OCI-LY3 (cell line): ENCODE data around the gene CCNA1.

ENCODE experiments used
- EZH2phosphoT487 ChIP-seq: fragments of 200-600 bp; shearing (Covaris generic); IDR thresholded peaks from 2 replicates; pipeline ENCODE4 v1.6.1; 2018; ENCODE audit warnings: antibody characterized with exemption, mixed run types, low read depth
- TF ChIP-seq, protein P1 (sequence below): fragments of 200-600, 300-600 bp; sonication (generic); IDR thresholded peaks from 2 replicates; pipeline ENCODE4 v1.5.1; 2014; ENCODE audit warnings: antibody characterized with exemption, low read length, low read depth

DNA sequence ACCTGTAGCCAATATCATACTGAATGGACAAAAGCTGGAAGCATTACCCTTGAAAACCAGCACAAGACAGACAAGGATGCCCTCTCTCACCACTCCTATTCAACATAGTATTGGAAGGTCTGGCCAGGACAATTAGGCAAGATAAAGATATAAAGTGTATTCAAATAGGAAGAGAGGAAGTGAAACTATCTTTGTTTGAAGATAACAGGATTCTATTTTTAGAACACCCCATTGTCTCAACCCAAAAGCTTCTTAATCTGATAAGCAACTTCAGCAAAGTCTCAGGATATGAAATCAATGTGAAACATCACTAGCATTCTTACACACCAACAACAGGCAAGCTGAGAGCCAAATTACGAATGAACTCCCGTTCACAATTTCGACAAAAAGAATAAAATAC lies 17.8 kb upstream of the CCNA1 start:
- TF ChIP-seq, protein P1, sequence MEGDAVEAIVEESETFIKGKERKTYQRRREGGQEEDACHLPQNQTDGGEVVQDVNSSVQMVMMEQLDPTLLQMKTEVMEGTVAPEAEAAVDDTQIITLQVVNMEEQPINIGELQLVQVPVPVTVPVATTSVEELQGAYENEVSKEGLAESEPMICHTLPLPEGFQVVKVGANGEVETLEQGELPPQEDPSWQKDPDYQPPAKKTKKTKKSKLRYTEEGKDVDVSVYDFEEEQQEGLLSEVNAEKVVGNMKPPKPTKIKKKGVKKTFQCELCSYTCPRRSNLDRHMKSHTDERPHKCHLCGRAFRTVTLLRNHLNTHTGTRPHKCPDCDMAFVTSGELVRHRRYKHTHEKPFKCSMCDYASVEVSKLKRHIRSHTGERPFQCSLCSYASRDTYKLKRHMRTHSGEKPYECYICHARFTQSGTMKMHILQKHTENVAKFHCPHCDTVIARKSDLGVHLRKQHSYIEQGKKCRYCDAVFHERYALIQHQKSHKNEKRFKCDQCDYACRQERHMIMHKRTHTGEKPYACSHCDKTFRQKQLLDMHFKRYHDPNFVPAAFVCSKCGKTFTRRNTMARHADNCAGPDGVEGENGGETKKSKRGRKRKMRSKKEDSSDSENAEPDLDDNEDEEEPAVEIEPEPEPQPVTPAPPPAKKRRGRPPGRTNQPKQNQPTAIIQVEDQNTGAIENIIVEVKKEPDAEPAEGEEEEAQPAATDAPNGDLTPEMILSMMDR = no peak
- no peak for TF ChIP-seq EZH2phosphoT487
